Breast epithelium (tissue), 3 donors: ENCODE results near the gene ZNF292.

ENCODE experiments used
- POLR2A ChIP-seq: fragments of 450-650 bp; IDR thresholded peaks from one replicate; pipeline ENCODE4 v1.6.1; 2016; ENCODE audit warnings: antibody characterized with exemption, mild to moderate bottlenecking, moderate library complexity
- TF ChIP-seq, protein P1 (sequence below), 3 donors: fragments of 450-650 bp; IDR thresholded peaks; one replicate each; pipeline ENCODE4 v1.5.1; 2016 to 2017; ENCODE audit warnings: antibody characterized with exemption in 3 of 3, mild to moderate bottlenecking in 3 of 3, moderate library complexity in 3 of 3

DNA sequence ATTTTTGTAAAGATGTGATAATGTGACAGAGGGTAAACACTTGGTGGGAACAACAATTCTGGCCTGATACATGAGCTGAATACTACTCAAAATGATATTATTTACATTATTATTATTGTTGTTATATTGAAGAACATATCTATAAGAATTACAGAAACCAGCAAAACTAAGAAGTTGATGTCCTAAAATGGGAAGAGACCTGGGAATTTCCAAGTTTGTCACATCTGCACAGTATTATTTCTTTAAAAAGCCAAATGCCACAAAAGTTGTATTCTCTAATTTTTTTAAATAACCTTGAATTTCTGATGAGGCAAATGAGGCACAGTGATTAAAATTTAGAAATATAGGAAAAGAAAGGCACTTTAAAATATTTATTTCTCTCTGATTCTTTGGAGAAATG, 5.0 kb upstream of the ZNF292 start:
- TF ChIP-seq, protein P1, sequence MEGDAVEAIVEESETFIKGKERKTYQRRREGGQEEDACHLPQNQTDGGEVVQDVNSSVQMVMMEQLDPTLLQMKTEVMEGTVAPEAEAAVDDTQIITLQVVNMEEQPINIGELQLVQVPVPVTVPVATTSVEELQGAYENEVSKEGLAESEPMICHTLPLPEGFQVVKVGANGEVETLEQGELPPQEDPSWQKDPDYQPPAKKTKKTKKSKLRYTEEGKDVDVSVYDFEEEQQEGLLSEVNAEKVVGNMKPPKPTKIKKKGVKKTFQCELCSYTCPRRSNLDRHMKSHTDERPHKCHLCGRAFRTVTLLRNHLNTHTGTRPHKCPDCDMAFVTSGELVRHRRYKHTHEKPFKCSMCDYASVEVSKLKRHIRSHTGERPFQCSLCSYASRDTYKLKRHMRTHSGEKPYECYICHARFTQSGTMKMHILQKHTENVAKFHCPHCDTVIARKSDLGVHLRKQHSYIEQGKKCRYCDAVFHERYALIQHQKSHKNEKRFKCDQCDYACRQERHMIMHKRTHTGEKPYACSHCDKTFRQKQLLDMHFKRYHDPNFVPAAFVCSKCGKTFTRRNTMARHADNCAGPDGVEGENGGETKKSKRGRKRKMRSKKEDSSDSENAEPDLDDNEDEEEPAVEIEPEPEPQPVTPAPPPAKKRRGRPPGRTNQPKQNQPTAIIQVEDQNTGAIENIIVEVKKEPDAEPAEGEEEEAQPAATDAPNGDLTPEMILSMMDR (IDR thresholded peaks at IDR 0.05): no peak
- TF ChIP-seq POLR2A: no peak
